Effector CD4-positive, alpha-beta T cell (primary cell): Measurements from ENCODE around the gene SLC30A3. TPM values are rescaled to one million over a fixed set of nuclear protein-coding genes. Genes with fewer than 3 reads are reported as not detected.
"Not testable (repeated sequence)": the region's sequence is repeated elsewhere in the genome, so short reads cannot be mapped to it uniquely, and the experiment has no call there.

Source experiments
- DNase-seq: peaks from one replicate; pipeline ENCODE4 v3.0.0-alpha.2; 2020
- total RNA-seq: gene quantifications from one replicate; lab custom pipeline; 2026; lab: John Stamatoyannopoulos, UW

Gene SLC30A3, protein sequence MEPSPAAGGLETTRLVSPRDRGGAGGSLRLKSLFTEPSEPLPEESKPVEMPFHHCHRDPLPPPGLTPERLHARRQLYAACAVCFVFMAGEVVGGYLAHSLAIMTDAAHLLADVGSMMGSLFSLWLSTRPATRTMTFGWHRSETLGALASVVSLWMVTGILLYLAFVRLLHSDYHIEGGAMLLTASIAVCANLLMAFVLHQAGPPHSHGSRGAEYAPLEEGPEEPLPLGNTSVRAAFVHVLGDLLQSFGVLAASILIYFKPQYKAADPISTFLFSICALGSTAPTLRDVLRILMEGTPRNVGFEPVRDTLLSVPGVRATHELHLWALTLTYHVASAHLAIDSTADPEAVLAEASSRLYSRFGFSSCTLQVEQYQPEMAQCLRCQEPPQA
- not detected for total RNA-seq

DNA sequence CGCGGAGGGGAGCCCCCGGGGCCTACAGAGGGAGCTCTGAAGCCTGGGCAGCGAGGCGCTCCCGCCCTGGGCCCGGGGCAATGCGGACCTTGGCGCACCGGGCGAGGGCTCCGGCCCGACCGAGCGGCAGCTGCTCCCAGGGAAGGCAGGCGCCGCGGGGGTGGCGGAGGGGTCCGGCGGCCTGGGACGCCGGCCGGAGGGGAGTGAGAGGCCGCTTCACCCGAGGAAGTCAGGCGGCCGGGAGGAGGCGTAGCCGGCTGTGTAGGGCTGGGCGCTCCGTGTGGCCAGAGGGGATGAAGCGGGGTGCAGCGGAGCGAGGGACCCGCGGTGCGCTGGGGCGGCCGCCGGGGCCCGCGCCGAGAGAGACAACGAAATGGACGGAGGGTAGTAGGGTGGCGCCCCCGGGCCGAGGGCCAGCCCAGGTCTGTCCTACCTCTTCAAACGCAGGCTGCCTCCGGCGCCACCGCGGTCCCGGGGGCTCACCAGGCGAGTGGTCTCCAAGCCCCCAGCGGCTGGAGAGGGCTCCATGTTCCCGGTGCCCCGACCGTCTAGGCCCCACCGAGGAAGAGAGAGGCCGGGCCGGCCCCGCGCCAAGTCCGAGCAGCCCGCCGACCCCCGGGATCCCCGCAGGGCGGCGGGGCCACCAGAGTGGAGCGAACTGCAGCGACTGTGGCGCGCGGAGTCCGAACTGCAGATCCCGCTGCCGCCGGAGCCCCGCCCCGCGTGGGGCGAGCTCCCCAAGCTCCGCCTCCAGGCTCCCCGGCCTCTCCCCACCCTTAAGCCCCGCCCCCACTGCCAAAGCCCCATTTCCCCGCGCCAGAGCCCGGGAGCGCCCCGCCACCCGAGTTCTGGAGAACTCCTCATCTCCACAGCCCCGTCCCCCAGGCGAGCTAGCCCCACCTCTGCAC, at the start of gene SLC30A3:
TSS of gene SLC30A3 (minus strand) at position 669 of the 908 bp plus-strand sequence. CDS start at position 528, 141 bp downstream.
- DNase-seq = peak; percentile 38

DNA sequence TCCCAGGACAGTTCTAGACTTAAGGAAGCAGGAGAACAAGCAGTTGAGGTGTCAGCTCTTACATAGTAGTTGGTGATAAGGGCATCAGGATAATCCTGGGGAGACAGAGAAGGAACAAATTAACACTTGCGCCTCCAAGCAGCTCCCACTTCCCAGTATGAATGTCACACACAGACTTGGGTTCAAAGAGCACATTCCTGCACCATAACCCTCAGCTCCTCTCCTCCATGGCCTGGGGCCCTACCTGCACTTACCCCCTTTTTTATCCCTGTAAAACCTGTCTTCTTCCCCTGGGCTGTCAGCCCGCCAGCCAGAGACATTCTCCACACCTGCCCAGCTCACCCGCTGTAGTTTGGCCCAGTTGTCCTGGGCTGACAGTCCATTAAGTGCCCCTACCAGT, 49.3 kb upstream of the SLC30A3 start:
- no peak for DNase-seq

DNA sequence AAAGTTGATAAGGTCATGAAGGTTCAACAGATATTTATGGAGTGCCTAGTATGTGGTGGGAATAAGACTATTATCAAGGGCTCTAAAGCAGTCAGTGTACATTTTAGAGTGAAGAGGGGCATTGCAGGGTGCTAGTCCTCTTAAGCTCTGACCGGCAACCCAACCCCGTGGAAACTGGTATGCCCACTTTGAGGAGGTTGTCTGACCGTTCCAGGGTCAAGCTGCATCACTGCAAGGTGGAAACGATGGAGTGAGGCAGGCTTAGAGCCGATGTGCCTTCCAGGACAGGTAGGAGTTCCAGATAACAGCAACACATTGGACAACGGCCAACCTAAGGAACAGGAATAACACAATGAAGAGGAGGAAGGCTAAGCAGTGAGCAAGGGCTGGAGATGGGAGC, 46.8 kb upstream of the SLC30A3 start:
- DNase-seq = no peak

DNA sequence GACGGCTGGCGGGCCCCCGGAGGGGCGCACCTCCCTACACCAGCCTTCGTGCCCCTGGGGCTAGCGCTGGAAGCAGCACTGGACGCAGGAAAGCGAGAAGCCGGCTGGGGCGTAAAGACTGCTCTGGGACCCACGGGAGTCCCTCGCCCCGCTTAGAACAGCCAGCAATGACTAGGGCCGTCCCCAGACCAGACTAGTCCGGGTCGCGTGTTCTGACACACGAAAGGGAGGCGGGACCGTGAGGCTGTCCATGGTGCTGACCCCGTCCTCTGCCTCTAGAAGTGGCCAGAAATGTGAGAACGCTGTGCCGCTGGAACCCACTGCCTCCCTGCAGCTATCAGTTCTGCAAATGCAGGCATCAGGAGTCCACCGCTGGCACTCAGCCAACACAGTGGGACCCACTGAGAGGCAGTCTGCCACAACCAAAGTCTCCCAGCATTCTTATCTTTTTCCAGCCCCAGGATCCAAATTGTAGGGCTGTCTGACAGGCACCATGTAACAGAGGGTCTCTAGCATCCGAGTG, 45.6 kb upstream of the SLC30A3 start, which contains the start of gene UCN:
TSS of gene UCN (minus strand) at position 87 of the 523 bp plus-strand sequence. CDS start 550 bp downstream, outside the sequence.
- DNase-seq = no peak

DNA sequence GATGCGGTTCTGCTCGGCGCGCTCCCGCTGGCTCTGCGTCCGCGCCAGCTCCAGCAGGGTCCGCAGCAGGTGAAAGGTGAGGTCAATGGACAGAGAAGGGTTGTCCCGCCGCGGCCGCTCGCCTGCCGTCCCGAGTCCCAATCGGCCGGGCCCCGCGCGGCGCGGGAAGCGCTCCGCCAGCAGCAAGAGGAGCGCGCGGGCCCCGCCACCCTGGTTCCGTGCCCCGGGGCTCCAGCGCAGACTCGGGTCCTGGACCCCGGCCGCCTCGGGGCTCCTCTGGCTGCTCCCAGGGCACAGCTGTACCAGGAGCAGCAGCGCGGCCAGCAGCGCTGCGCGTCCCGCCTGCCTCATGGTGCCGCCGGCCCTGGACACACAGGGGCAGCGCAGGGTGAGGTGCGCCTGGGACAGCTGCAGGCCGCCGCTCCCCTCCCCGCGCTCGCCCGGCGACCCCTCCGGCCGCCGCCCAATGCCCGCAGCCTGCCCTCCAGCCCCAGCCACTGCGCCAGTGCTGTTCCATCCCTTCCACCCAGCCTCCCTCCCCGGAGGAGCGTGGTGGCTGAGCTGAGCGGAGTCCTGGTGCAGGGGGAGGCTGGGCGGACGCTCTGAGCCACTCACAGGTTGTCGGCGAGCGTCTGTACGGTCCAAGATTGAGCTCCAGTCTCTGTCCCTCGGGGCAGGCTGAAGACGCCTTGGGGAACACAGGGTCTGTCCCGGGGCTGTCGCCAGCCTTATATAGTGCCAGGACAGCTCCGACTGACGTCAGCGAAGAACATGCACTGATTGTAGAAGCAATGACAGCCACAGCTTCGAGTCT, 44.9 kb upstream of the SLC30A3 start:
- DNase-seq = no peak

DNA sequence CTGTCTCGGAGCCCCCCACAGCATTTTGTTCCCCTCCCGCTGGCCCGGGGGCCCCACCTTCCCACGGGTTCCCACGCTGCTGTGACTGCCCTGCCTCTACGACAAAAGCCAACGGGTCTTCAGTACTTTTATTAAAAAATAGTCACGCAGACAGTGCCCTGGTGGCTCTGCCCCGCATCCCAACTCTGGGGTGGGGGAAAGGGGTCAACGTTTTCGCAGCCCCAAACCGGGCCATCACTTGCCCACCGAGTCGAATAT, 44.4 kb upstream of the SLC30A3 start:
- DNase-seq = no peak

DNA sequence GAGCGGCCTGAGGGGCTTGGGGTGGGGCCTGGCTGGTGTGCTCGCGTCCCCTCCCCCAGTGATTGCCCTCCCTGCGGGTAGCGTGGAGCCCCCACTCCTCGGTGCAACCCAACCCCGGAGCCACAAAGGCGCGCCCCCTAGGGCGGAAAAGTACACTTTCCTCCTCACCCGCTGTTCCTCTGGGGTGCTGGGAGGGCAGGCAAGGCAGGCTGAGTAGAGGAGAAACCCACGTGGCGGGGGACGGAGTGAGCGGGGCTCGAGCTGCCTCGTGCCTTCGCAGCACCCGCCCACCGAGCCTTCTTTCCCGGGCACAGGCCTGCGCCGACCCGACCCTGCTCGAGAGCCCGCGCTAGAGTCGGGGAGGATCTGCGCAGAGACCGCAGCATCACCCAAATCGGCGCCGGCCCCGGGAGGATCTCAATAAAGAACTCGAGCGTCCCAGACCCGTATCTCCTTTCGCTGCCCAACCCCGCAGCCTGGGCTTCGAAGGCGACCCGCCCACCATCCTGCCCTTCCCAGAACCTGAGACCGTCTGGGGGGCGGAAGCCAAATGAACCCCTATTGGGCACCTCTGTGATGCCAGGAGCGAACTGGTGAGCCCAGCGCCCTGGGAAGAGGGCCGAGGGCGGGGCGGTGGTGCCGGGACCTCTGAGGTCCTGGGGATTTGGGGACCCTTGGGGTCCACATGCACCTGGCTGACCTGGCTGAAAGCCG, 43.9 kb upstream of the SLC30A3 start:
- DNase-seq = peak; percentile 11

DNA sequence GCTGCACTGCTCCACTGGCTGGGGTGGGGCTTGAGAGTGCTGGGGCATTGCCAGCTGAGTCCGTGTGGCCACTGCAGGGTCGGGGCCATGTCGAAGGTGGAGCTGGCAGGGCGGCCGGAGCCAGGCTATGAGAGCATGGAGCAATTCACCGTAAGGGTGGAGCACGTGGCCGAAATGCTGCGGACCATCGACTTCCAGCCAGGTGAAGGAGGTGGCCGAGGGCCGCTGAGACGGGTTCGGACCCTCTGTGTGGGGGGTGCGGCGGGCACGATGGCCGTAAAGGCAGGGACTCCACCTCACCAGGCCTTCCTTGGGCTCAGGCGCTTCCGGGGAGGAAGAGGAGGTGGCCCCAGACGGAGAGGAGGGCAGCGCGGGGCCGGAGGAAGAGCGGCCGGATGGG, 43.3 kb upstream of the SLC30A3 start:
- no peak for DNase-seq

DNA sequence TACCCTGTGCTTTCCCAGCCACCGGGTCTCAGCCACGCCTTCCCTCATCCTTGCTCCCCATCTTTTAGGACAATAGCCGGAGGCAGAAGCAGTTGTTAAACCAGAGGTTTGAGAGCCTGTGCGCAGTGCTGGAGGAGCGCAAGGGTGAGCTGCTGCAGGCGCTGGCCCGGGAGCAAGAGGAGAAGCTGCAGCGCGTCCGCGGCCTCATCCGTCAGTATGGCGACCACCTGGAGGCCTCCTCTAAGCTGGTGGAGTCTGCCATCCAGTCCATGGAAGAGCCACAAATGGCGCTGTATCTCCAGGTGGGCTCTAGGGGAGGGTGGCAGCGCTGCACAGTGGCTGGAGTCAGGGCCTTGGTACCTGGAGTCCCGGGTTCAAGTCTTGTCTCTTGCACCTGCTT, 42.7 kb upstream of the SLC30A3 start:
- no peak for DNase-seq

DNA sequence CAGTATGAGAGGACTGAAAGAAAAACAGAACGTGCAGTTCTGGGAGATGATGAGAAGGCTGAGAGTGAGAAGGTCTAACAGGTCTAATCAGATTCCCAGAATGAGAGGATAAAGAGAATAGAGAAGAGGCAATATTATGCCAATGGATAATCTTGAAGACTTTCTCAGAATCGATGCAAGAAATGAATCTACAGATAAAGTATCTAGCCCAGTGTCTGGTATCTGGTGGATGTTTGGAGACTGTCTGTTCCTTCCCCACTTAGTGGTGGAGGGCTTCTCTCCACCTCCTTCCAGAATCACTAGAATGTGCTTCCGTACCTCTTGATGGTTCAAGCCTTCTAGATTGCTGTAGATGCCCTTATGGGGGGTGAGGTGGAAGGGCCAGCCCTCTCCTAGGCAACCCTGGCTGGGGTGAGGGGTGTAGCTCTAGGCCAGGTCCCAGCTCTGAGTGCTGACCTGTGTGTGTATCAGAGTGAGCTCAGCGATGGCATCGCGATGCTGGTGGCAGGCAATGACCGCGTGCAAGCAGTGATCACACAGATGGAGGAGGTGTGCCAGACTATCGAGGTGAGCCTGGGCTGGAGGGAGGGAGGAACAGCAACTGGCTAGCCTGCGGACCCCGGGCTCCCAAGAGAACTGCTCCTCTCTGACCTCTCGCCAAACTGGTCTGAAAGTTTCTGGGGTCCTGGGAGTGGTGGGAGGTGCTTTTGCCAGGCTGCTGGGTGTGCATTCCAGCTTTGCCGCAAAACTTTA, 41.8 kb upstream of the SLC30A3 start:
- no peak for DNase-seq

DNA sequence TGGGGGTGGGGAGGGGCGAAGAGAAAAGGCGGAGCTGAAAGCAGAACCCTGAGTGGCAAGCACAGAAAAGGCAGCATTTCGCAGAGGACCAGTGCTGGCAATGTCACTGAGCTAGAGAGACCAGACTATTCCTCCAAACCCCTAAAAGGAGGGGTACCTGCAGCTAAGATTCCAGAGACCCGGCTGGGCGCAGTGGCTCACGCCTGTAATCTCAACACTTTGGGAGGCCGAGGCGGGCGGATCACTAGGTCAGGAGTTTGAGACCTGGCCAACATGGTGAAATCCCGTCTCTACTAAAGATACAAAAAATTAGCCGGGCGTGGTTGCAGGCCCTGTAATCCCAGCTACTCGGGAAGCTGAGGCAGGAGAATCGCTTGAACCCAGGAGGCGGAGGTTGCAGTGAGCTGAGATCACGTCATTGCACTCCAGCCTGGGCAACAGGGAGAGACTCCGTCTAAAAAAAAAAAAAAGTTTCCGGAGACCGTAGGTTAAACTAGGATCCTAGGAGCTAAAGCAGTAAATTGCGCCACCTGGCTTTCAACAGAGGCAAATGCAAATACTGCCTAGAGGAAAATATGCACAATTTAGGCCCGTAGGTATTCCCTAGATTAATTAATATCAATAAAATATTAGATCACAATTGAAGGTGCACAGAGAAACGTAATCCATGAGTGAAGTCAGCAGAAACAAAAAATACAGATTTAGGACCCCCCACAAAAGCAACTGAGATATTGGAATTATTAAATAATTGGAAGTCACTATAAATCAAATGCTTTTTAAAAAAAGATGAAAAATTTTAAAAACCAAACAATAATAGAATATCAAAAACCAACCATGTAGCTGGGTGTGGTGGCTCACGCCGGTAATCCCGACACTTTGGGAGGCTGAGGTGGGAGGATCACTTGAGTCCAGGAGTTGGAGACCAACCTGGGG, 40.5 kb upstream of the SLC30A3 start:
- peak; percentile 35 for DNase-seq

DNA sequence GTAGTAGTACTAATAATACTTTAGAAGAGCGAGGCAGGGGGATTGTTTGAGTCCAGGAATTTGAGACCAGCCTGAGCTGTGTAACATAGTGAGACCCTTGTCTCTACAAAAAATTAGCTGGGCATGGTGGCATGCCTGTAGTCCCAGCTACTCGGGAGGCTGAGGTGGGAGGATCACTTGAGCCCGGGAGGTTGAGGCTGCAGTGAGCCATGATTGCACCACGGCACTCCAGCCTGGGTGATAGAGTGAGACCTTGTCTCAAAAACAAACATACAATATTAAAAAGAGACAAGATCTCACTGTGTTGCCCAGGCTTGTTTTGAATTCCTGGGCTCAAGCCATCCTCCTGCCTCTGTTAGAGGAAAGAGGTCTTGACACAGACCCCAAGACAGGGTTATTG, 37.8 kb upstream of the SLC30A3 start:
- DNase-seq = not testable (repeated sequence)

DNA sequence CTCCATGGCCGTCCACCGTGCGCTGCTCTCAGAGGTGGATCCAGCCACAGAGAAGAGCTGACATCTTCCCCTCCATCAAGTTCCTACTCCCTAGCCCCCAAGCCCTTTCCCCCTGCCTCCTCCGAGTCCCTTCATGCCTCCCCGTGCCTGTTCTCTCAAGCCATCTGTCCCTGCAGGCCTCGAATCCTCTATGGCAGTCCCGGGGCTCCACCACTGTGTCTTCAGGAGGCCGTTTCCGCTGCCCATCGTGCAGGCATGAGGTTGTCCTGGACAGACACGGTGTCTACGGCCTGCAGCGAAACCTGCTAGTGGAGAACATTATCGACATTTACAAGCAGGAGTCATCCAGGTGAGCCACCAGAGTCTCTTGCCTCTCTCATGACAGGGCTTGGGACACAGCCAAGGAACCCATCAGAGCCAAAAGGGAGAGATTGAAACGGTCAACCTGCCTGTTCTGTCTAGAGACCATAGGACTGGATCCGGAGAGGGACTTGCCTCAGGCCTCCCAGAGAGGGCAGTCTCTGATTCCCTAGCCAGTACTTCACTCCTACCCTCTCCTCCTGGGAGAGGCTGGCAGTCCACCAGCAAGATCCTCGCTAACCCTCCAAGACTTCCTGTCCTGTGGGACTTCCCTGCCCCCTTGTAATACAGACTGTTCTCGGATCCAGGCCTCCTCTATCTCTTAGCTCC, 35.7 kb upstream of the SLC30A3 start:
- DNase-seq = no peak

DNA sequence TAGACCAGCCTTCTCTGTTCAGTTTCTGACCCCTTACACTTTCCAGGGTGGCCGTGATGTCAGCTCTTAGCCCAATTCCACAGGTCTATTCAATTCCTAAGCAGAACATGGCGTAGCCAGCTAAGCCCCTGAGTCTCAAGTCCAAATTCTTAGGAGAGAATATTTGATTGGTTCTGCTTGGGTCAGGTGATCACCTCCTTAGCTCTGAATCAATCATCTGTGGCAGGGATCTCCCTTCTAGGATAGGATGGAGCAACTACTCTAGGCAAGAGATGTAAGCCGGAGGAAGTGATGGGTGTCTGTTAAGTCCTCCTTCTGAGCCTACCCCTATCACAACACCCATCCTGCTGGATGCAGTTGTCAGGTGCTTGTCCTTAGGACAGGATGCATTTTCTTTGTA, 34.3 kb upstream of the SLC30A3 start:
- DNase-seq = no peak

DNA sequence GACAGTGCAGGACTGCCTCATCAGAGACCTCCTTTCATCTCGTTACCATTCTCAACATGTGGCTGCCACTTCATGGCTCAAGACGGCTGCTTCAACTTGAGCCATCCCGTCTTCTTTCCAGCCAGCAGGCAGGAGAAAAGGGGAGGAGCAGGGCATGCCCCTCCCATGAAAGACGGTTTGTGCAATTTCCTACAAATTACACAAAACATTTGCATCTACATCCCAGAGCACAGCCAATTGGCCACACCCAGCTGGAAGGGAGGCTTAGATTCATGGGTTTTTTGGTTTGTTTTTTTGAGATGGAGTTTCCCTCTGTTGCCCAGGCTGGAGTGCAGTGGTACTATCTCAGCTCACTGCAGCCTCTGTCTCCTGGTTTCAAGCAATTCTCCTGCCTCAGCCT, 33.6 kb upstream of the SLC30A3 start:
- DNase-seq = no peak

DNA sequence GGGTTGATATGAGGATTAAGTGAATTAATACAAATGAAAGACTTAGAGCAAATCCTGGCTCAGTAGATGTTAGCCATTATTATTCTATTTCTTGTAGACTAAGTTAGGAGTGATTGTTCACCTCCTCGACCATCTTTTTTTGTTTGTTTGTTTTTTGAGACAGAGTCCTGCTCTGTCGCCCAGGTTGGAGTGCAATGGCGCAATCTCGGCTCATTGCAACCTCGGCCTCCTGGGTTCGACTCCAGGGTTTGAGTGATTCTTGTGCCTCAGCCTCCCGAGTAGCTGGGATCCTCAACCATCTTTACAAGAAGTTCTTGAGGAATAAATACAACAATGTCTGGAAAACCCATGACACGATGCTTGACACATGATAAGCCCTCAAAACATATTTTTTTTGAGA, 32.1 kb upstream of the SLC30A3 start:
- DNase-seq = no peak

DNA sequence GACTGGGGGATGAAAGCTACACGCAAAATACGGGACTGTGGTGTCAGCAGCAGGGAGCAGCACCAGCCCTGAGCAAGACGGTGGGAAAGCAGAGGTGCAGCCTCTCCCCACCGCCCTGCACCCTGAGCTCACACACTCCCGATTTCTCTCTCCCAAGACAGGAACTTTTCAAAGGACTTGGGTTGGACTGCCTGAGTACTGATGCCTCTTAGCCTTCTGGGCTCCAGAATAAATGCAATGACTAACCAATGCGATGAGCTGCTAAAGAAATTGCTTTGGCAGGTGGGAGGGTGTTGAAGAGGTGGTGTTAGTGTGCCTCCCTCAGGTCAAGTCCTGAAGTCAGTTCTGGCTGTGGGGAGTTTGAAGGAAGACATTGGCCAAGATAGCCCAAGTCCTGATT, 29.0 kb upstream of the SLC30A3 start:
- no peak for DNase-seq

DNA sequence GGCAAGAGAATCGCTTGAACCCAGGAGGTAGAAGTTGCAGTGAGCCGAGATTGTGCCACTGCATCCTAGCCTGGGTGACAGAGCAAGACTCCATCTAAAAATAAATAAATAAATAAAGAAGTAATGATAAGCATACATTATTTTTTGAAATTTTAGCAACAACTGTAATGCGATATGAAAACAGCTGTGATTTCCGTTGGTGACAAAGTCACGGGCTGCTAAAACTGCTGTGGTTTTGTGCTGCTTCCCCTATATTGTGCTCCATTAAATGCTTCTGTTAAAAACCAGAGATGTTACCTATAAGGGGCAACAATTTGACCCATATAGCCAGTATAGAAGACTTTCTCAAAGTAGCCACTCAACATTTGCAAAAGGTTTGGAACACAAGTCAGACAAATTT, 27.7 kb upstream of the SLC30A3 start:
- no peak for DNase-seq

DNA sequence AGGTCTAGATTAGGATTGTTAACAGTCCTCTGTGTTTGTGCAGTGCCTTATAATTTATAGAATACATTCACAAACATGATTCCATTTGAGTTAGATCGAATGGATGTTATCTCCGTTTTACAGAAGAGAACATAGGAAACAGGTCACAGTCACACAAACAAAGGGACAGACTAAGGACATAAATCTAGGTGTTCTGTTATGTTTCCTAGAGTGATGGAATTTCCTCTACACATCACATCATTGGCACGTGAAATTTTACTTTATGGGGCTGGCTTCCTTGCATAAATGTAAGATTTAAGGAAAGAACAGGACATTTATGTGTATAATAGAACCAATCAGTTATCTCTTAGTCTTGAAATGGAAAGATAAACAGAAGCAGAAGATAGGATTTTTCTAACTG, 25.8 kb upstream of the SLC30A3 start:
- DNase-seq = no peak

DNA sequence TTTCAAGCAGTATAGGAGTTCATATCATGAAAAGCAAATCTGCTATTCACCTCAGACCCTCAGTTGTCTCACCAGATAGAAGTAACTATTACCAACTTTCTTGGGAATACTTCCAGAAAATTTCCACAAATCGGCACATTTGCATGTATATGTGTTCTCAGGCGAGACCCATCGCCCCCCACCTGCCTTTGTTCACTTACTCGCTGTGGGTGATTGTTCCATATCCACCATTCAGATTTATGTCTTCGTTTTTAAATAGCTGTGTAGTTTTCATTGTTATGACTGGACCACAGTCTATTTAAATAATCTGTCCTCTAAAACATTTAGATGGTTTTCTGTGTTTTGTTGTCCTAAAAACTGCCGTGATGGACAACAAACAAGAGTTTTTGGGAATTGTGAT, 22.6 kb upstream of the SLC30A3 start:
- DNase-seq = no peak
